T-helper 1 cell treated with Interleukin-12 subunit alpha and Interleukin-12 subunit beta and Interleukin-4 antibody, amounts not matched to agents 30 ng/mL and 1 ng/mL, for 36 hours (primary cell): ENCODE results near the gene SMIM32. TPM values are rescaled to one million over a fixed set of nuclear protein-coding genes. Genes with fewer than 3 reads are reported as not detected.

Experiments used
- intact Hi-C: fragments of 100-400 bp; cut with micrococcal nuclease; formaldehyde crosslinking; loops from one replicate; pipeline ENCODE4 v1.15.1; 2024
- total RNA-seq: library from RNA; stranded (reverse); gene quantifications from 2 replicates; pipeline ENCODE4 v1.2.3, GENCODE V29; 2022

SMIM32 gene
- total RNA-seq, 1 donor from 2014 or later = not detected

DNA sequence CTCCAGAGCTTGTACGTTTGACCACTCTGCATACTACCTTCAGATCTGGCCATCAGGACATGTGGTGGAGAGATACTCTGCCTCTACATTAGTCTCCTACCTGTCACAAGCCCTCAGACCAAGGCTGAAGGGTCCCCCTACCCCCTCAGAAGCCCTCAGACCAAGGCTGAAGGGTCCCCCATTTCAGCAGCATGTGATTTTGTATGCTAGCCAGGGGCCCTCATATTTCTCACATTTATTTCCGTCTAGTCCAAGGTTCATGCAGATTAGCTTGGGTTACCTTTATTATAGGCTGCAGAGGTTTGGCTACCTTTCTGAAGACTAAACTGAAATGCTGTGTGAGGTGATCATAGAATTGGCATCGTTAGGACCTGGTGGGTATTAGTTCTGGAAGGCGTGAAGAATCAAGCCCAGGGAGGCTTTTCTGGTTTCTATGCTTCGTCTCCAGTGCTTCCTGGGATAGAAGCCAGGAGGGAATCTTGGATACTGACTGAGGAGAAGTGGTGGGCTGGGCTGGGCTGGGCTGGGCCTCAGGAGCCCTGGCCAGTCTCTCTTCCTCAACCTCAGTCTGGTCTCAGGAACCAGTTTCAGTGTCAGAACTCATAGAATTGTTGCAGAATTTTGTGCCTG is 2.8 kb downstream of the SMIM32 start:
- intact Hi-C loops = no loop called here

DNA sequence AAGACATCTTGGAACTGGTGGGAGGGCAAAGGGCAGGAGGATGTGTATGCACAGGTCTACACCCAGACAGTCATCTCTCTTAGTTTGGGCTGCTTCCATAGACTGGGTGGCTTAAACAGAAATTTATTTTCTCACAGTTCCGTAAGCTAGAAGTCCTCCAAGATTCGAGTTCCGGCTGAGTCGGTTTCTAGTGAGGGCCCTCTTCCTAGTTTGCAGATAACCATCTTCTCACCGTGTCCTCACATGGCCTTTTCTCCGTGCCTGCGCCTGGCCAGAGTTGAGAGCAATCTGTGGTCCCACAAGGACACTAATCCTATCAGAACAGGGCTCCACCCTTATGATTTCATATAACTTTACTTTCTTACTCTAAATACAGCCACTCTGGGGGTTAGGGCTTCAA is 4.1 kb downstream of the SMIM32 start:
- intact Hi-C loops = no loop called here

DNA sequence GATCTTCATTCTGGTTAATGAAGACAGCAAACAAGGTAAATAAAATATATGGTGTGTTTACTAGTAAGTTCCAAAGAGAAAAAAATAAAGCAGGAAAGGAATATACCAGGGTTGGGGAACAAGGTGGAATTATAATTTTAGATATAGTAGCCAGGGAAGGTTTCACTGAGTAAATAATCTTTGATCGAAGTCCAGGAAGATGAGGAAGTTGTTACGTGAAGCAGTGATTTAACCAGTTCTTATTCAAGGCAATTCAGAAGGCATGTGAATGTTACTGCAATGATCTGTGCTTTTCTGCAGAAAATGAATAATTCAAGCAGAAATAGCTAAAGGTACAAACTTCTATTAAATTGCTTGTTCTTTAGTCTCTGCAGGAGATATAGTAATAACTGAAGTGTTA is 6.2 kb downstream of the SMIM32 start:
- intact Hi-C loops = no loop called here

DNA sequence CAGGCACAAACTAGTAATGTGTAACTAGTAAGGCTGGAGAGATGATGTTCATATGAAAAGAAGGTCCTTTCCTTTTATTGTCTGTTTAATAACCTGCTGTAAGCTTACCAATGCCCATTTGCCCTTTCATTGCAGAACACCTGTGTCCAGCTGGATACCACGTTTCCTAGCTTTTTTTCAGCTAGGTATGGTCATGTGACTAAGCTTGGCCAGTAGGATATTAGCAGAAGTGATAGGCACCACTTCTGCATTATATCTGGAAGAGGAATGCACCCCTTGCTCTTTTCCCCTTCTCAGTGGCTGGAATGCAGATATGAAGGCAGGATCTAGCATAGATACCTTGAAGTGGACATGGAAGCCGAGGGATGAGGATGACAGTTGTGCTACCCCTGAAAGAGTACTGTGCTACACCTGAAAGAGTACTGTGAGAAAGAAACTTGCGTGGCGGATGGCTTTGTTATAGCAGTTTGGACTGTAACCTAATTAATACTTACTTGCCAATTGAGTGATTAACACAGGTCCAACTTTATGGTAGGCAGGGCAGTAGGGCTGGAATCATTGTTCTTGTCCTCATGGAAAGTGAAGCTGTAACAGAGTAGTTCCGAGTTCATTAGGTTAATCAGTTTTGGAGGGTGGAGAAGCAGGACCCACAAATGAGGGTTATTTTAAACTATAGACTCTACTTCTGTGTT is 6.8 kb downstream of the SMIM32 start:
- intact Hi-C loops = no loop called here

DNA sequence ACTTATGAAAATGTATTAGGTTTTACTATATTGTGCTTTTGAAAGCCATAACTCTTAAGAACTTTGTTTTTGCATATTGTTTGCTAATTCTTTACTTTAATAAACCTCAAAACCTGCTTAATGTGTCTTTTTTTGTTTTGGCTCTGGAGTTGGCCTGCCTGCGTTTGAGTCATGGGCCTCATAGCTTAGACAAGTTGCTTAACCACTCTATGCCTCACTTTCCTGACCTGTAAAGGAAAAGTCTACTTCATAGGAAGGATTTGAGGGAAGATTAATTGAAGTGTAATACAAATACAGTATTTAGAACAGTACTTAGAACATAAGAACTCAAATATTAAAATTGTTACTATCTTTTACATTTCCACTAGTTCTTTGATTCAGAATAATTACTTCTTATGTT is 10.3 kb downstream of the SMIM32 start:
- intact Hi-C loops = no loop called here

DNA sequence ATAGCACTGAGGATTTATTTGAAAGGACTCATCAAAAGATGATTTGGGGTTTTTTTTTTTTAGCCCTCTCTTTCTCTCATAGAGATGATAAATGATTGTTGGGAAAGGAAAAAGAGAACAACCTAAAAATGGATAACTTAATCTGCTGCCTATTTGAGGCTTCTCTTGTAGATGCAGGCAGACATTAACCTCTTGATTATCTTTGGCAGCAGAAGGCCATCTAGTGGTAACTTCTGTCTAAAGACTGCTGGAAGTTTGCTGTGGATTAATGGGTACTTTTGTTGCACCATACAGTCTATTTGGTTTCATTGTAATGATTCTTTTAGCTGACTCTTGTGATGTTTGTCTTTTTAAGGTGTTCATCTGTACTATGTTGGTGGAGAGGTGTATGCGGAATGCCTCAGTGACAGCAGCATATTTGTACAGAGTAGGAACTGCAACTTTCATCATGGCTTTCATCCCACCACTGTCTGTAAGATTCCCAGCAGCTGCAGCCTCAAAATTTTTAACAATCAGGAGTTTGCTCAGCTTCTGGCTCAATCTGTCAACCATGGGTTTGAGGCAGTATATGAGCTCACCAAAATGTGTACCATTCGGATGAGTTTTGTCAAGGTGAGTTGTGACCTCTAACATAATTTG is 18.8 kb downstream of the SMIM32 start:
- intact Hi-C loops = loop anchor here (1.0 kb wide), 4 partner anchors 94 to 287 kb away; no protein-coding TSS in a partner anchor

DNA sequence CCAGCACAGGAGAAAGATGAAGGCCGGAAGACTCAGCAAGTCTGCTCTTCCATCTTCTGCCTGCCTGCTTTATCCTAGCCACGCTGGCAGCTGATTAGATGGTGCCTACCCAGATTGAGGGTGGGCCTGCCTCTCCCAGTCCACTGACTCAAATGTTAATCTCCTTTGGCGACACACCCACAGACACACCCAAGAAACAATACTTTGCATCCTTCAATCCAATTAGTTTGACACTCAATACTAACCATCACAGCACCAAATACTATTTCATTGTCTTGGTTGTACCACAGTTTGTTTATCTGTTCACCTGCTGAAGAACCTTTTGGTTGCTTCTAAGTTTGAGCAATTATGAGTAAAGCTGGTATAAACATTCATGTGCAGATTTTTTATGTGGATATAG is 23.7 kb downstream of the SMIM32 start:
- intact Hi-C loops = no loop called here

DNA sequence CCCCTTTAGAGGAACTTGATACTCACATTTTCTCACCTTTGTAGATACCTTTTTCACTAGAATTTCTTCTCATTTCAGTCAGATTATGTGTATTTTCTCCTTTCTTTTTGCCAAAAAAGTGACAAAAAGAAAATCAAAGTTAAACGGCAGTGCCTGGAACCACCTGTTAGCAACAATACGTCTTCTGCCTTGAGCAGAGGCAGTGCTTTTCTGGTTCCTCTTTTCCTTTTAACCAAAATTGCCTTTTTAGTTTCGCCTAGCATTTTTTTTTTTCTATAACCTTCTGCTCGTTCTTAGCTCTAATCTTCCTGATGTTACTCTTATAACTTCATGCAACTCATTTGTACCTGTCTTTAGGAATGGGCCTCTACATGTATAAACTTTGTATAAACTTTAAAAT is 26.1 kb downstream of the SMIM32 start:
- intact Hi-C loops = no loop called here

DNA sequence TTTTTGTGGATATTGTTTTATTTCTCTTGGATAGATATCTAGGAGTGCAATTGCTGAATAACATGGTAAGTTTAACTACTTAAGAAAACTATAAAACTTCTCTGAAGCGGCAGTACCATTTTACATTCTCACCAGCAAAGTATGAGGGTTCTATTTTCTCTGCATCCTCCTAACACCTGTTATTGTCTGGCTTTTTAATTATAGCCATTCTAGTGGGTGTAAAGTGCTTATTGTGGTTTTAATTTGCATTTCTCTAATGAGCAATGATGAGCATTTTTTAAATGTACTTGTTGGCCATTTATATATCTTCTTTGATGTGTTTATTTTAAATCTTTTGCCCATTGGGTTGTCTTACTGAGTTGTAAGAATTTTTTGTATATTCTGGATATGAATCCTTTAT is 28.7 kb downstream of the SMIM32 start:
- intact Hi-C loops = no loop called here

DNA sequence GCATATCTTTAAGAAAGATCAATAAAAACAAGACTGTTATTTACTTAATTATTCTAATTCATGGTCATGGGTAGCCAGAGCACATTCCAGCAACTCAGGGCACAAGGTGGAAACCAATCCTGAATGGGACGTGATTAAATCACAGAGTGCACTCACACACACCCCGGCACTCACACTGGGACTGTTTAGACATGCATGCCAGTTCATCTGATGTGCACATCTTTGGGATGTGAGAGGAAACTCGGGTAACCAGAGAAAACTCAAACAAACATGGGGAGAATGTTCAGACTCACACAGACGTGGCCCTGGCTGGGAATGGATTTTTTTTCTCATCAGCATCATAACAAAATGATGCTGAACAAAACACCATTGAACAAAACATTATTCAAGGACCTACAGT is 31.0 kb downstream of the SMIM32 start:
- intact Hi-C loops = no loop called here

DNA sequence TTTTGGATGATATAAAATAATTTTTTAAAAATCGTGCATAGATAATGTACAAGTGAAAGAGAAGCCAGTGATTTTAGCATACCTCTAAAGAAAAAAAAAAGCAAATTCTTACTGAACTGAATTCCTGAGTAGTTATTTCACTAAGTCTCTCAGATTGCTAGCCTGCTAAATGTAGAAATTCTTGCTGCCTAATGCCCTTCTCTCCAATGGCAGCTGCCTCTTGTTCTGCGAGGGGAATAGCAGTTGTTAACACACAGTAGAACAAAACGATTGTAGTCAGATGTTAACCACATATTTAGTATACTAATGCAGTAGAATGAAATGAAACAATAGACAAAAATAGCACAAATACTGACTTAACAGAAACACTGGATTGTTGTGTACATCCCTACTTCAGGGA is 33.5 kb downstream of the SMIM32 start:
- intact Hi-C loops = no loop called here

DNA sequence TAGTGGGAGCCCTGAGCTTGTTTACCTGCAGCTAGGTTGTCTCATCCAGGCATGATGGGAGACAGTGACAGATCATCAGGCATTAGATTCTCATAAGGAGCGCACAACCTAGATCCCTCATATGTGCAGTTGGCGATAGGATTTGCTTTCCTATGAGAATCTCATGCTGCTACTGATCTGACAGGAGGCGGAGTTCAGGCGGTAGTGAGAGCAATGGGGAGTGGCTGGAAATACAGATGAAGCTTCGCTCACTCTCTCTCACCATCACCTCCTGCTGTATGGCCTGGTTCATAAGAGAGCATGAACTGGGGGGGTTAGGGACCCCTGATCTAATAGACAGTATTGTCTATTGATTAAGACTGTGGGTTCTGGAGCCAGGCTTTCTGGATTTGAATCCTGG is 35.4 kb downstream of the SMIM32 start:
- intact Hi-C loops = no loop called here

DNA sequence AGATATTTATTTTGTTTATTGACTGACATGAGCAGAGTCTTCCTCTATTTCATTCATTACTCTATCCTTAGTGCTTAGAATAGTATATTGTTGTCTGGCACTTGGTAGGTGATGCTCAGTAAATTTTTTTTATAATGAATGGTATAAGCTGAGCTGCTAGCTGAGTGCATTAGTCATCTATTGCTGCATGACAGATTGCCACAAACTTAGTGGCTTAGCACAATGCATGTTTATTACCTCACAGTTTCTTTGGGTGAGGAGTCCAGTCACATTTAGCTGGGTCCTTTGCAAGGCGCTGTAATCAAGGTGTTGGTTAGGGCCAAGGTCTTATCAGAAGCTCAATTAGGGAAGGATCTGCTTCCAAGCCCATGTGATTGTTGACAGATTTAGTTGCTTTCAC is 37.2 kb downstream of the SMIM32 start:
- intact Hi-C loops = no loop called here

DNA sequence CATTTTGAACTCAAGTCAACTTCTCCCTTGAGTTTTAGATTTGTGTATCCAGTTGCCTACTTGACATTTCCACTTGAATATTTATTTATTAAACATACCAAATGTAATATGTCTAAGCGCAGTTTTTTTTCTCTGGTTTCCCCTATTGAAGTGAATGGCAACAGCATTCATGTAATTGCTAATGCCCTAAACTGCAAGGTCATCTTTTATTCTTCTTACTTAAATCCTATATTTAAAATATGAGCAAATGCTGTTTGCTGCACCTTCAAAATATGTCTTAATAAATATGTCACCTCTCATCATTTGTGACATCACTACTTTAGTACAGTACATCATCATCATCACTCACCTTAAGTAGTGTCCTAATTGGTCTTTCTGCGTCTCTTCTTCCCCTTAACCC is 37.9 kb downstream of the SMIM32 start:
- intact Hi-C loops = no loop called here

DNA sequence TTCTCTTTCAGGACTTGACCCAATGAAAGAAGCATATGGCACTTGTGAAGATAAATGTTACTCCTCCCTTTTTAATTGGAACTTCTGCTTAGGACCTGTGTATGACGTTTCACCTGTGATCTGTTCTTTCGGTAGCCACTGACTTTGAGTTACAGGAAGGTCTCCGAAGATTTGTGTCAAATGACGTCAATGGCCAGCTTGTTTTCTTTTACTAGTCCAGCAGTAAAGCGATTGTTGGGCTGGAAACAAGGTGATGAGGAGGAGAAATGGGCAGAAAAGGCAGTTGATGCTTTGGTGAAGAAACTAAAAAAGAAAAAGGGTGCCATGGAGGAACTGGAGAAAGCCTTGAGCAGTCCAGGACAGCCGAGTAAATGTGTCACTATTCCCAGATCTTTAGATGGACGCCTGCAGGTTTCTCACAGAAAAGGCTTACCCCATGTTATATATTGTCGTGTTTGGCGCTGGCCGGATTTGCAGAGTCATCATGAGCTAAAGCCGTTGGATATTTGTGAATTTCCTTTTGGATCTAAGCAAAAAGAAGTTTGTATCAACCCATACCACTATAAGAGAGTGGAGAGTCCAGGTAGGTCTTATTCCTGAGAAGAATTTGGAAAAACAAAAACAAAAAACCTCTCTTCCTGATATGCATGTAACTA is 39.3 kb downstream of the SMIM32 start:
- intact Hi-C loops = no loop called here

DNA sequence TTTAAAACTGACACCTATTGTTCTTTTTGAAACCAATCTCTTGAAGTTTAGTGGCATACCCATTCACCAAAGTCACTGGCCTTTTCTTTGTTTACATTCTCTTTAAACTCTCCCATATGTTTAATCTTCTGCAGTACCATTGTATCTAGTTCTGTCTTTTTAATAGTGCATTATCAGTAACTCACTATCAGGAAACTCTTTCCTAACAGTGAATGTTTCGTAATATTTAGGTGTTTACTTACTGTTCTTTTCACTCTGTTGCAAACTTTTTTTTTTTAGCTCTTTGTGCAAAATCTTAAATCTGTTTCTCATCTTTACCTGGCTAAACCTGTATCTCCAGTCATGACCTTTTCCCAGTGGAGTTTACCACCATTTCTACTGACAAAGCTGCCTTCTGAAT is 43.1 kb downstream of the SMIM32 start:
- intact Hi-C loops = no loop called here

DNA sequence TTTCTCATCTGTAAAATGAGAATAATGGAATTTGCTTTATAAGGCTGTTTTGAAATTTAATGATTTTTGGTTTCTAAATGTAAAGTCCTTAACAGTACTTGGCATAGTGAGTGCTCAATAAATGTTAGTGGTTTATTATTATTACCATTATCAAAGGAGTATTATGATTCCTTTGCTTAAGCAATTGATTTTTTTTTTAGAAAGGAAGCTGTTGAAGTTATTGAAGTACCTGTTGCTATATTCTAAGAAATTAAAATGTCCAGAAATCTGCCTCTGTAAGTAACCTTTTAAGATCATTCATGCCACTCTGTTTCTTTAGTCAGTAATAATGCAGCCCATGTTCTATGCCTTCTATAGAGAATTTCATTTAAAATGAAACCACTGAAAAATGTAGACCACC is 45.3 kb downstream of the SMIM32 start:
- intact Hi-C loops = no loop called here

DNA sequence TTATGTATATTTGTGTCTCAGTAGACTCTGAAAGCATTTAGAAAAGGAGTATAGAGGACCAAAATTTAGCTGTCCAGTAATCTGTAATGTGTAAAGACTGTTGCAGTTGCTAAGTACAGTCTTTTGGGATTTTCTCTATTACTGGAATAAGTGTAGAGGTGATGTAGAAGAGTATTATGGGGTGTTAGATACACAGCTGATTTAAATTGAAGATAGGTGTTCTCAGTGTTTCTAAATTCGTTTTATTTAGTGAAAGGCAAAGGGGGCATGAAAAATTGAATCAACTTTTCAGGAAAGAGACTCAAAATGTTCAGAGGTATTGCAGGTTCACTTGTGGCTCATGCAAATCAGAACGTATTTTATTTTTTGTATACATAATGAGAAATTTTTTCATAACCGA is 46.8 kb downstream of the SMIM32 start:
- intact Hi-C loops = no loop called here

DNA sequence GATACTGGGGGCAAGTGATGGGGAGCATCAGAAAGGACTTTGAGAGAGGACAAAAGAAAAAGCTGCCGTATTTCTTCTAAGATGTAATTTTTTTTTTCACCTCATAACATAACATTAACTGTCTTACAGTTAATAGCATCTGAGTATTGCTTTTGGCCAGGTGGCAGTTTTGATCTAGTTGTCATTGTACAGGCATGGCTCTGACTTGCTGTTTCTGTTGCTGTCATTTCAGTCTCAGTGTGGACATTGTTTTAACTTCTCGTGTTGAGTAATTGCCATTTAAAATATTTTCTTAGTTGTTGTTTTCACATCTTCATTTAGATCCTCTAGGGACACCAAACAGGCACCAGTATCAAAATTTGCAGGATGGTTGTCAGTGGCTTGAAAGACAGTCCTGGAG is 47.9 kb downstream of the SMIM32 start:
- intact Hi-C loops = no loop called here

DNA sequence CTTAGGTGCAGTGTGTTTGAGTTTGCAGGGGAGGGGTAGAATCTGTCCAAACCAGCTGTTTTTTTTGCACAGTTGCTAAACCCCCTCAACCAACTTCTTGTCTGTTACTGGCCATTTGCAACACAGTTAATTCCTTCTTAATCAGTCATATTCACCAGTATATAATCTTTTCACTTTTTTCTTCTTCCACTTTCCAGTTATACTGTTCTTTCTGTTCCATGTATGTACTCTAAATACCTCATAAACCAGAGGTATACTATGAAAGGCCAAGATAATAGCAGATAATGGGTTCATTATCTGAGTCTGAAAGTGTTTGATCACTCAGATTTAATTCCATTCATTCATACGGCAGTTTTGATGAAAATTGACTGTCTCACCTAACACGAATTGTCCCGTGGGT is 49.2 kb downstream of the SMIM32 start:
- intact Hi-C loops = no loop called here

DNA sequence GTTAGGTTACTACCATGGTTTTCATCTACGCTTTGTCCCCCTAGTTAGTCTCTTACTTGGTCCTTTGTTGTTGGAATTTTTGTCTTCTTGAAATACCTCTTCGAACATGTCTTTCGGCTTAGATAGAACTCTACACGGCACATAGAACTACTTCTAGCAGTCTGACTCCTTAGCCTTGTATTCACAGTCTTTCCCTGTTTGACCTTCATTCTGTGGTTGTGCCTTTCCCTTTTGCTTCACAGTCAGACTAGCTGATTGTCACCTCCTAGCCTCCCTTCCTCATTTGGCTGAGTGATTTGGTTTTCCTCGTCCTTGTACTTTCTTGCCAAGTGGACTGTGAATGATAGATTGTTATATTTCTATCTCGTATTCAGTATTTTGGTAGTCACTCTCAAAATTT is 49.6 kb downstream of the SMIM32 start:
- intact Hi-C loops = no loop called here

DNA sequence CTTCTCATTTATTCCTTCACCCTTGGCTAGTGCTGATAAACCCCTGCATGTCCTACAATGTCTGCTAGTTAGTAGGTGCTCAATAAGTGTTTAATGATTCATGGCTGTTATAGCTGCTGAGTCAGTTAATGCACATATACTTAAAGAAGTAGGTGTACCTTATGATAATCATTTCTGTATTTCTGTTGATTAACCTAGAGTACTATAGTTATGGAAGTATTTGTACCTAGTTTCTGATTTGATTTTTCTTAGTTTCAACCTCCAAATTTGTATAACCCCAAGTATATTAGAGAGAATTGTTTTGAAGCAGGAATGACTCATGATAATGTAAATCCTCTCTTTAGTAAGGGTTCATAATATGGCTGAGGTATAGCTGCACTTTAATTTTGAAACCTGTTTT is 51.4 kb downstream of the SMIM32 start:
- intact Hi-C loops = no loop called here
